Neural crest cell (in vitro differentiated cells): ENCODE data around the gene RTN4RL2. TPM values are rescaled to one million over a fixed set of nuclear protein-coding genes. Genes with fewer than 3 reads are reported as not detected.

Experiments
- DNase-seq: peaks from one replicate; pipeline ENCODE4 v3.0.0; 2021; ENCODE audit warnings: low read depth, mixed read lengths, low spot score
- H3K27ac Mint-ChIP-seq: one replicate; pipeline ENCODE4 v1.8.0; 2021; ENCODE audit warnings: mild to moderate bottlenecking, mixed read lengths; ENCODE audit not compliant: unreplicated experiment
- H3K27me3 Mint-ChIP-seq: 2 replicates; pipeline ENCODE4 v1.8.0; 2021; ENCODE audit warnings: low read depth, mild to moderate bottlenecking, mixed read lengths
- H3K36me3 Mint-ChIP-seq: 2 replicates; pipeline ENCODE4 v1.8.0; 2021; ENCODE audit warnings: low read depth, mild to moderate bottlenecking, mixed read lengths
- H3K4me1 Mint-ChIP-seq: 2 replicates; pipeline ENCODE4 v1.8.0; 2021; ENCODE audit warnings: mixed read lengths
- H3K4me3 Mint-ChIP-seq: one replicate; pipeline ENCODE4 v1.8.0; 2021; ENCODE audit warnings: mild to moderate bottlenecking, mixed read lengths
- H3K9me3 Mint-ChIP-seq: 2 replicates; pipeline ENCODE4 v1.8.0; 2021; ENCODE audit warnings: mixed read lengths
- CTCF ChIP-seq: fragments of 200-600 bp; sonication (generic); conservative IDR thresholded peaks from 2 replicates; pipeline ENCODE4 v1.5.0; 2021; ENCODE audit warnings: antibody characterized with exemption, mild to moderate bottlenecking
- total RNA-seq: library from RNA; stranded (reverse); gene quantifications from 2 replicates; pipeline ENCODE4 v1.2.1, GENCODE V29; 2021

The RTN4RL2 gene
- total RNA-seq, 1 donor from 2014 or later = 2.4 TPM

- TF ChIP-seq CTCF = no peak
- H3K9me3 Mint-ChIP-seq = no peaks in the 10 kb centered on the region
- no peak for DNase-seq
- H3K27ac Mint-ChIP-seq = no peak overlapping the region
- H3K4me1 Mint-ChIP-seq = peaks cover 15% of the 10 kb centered on the region
- peaks cover 33% of the 10 kb centered on the region for H3K27me3 Mint-ChIP-seq
- no peak overlapping the region for H3K4me3 Mint-ChIP-seq
- no peaks in the 10 kb centered on the region for H3K36me3 Mint-ChIP-seq
These were observed 25.1 kb downstream of the RTN4RL2 start for GRCh38 chr11:57485217-57485990.

- no peak for TF ChIP-seq CTCF
These were observed 26.9 kb downstream of the RTN4RL2 start for GRCh38 chr11:57487021-57487778.

GRCh38 chr11:57487920-57488659, 27.8 kb downstream of the RTN4RL2 start:
- Mint-ChIP-seq H3K27ac (peak overlapping the region; percentile 13), H3K4me1 (no peaks in the 10 kb centered on the region), H3K36me3 (no peaks in the 10 kb centered on the region), H3K27me3 (peaks cover 10% of the 10 kb centered on the region), H3K9me3 (no peaks in the 10 kb centered on the region), H3K4me3 (no peak overlapping the region)
- no peak for TF ChIP-seq CTCF
- DNase-seq = no peak

More at GRCh38 chr11:57487021-57487778, 26.9 kb downstream of the RTN4RL2 start:
- Mint-ChIP-seq H3K27me3 (peaks cover 15% of the 10 kb centered on the region), H3K36me3 (no peaks in the 10 kb centered on the region), H3K4me1 (peaks cover 1% of the 10 kb centered on the region), H3K9me3 (no peaks in the 10 kb centered on the region), H3K4me3 (no peak overlapping the region), H3K27ac (peak overlapping the region; percentile 13)
- DNase-seq = no peak

GRCh38 chr11:57490456-57491248, 30.3 kb downstream of the RTN4RL2 start:
- no peaks in the 10 kb centered on the region for H3K9me3 Mint-ChIP-seq
- no peaks in the 10 kb centered on the region for H3K36me3 Mint-ChIP-seq
- no peak for DNase-seq
- H3K27ac Mint-ChIP-seq = peak overlapping the region; percentile 55
- no peaks in the 10 kb centered on the region for H3K27me3 Mint-ChIP-seq
- no peak overlapping the region for H3K4me3 Mint-ChIP-seq
- no peaks in the 10 kb centered on the region for H3K4me1 Mint-ChIP-seq
- TF ChIP-seq CTCF = no peak
